HepG2 (cell line): ENCODE results near the gene COX14. TPM values are rescaled to one million over a fixed set of nuclear protein-coding genes. Genes with fewer than 3 reads are reported as not detected.

Experiments used
- HOXA5 ChIP-seq: sonication (generic); formaldehyde crosslinking; IDR thresholded peaks from 2 replicates; pipeline ENCODE4 v1.4.0; 2020; ENCODE audit warnings: missing genetic modification reagents
- JUND ChIP-seq: sonication (generic); formaldehyde crosslinking; IDR thresholded peaks from 2 replicates; pipeline ENCODE4 v1.8.0; 2022; ENCODE audit warnings: mild to moderate bottlenecking, missing genetic modification reagents
- MAFG ChIP-seq: sonication (generic); formaldehyde crosslinking; IDR thresholded peaks from 2 replicates; pipeline ENCODE4 v1.5.1; 2020; ENCODE audit warnings: mild to moderate bottlenecking, missing genetic modification reagents
- NBN ChIP-seq: fragments of 450-650 bp; conservative IDR thresholded peaks from 2 replicates; pipeline ENCODE4 v1.6.1; 2017
- NFKBIZ ChIP-seq: IDR thresholded peaks from 2 replicates; pipeline ENCODE4 v1.6.1; 2018; ENCODE audit warnings: missing genetic modification reagents, missing compliant biosample characterization
- RBM39 ChIP-seq: fragments of 200-400 bp; formaldehyde crosslinking; IDR thresholded peaks from one replicate; pipeline ENCODE4 v1.6.1; 2018; ENCODE audit warnings: antibody characterized with exemption, mild to moderate bottlenecking, low read depth, low read length; ENCODE audit not compliant: poor library complexity, severe bottlenecking
- RFXAP ChIP-seq: sonication (generic); formaldehyde crosslinking; IDR thresholded peaks from 2 replicates; pipeline ENCODE4 v1.4.0; 2020; ENCODE audit warnings: missing genetic modification reagents, borderline replicate concordance
- RXRA ChIP-seq: sonication (generic); formaldehyde crosslinking; IDR thresholded peaks from 2 replicates; pipeline ENCODE4 v1.5.1; 2020; ENCODE audit warnings: missing genetic modification reagents
- ZNF670 ChIP-seq: sonication (generic); formaldehyde crosslinking; IDR thresholded peaks from 2 replicates; pipeline ENCODE4 v1.8.0; 2022; ENCODE audit warnings: mild to moderate bottlenecking, missing genetic modification reagents, borderline replicate concordance
- ZNF768 ChIP-seq: sonication (generic); formaldehyde crosslinking; IDR thresholded peaks from 2 replicates; pipeline ENCODE4 v1.4.0; 2020; ENCODE audit warnings: missing genetic modification reagents
- ZNF839 ChIP-seq: sonication (generic); formaldehyde crosslinking; IDR thresholded peaks from 2 replicates; pipeline ENCODE4 v1.4.0; 2020; ENCODE audit warnings: missing genetic modification reagents, mild to moderate bottlenecking, borderline replicate concordance
- ZSCAN22 ChIP-seq: sonication (generic); formaldehyde crosslinking; IDR thresholded peaks from 2 replicates; pipeline ENCODE4 v1.4.0; 2020; ENCODE audit warnings: mild to moderate bottlenecking, missing genetic modification reagents
- ZSCAN9 ChIP-seq: IDR thresholded peaks from 2 replicates; pipeline ENCODE4 v1.6.1; 2016; ENCODE audit warnings: borderline replicate concordance
- polyA plus RNA-seq, 8 experiments: library from polyadenylated mRNA; depleted of rRNA in 3 of 8; stranded (reverse) in 7 of 8; unstranded in 1 of 8; fragments of >200 nt; fragmentation: Illumina TruSeq in 4 of 8; extraction: Trizol in 4 of 8; gene quantifications; 2 replicates each; pipeline versions ENCODE4 v1.2.1 to v1.2.3, GENCODE V29; 2011 to 2016; ENCODE audit warnings: low read depth in 4 of 8, missing spikeins in 1 of 8, mixed read lengths in 1 of 8; ENCODE audit not compliant: insufficient read depth in 1 of 8
- total RNA-seq, 5 experiments: library from RNA; depleted of rRNA; stranded (reverse); fragments of >200 nt; fragmentation: Illumina TruSeq; extraction: Trizol; gene quantifications; 2 replicates each; pipeline ENCODE4 v1.2.3, GENCODE V29; 2016; ENCODE audit warnings: low read depth in 1 of 5
- TF ChIP-seq, protein P1 (sequence below): sonication (generic); formaldehyde crosslinking; conservative IDR thresholded peaks from 2 replicates; pipeline ENCODE4 v1.8.0; 2022; ENCODE audit warnings: low read depth, missing genetic modification reagents
- TF ChIP-seq, protein P2 (sequence below): sonication (generic); formaldehyde crosslinking; IDR thresholded peaks from 2 replicates; pipeline ENCODE4 v1.8.1; 2023; ENCODE audit warnings: missing genetic modification reagents, inconsistent platforms, borderline replicate concordance
- TF ChIP-seq, protein P3 (sequence below): sonication (generic); formaldehyde crosslinking; IDR thresholded peaks from 2 replicates; pipeline ENCODE4 v1.4.0; 2020; ENCODE audit warnings: missing genetic modification reagents
- TF ChIP-seq, protein P4 (sequence below): sonication (generic); formaldehyde crosslinking; IDR thresholded peaks from 2 replicates; pipeline ENCODE4 v1.4.0; 2020; ENCODE audit warnings: missing genetic modification reagents, borderline replicate concordance
- TF ChIP-seq, protein P5 (sequence below): sonication (generic); formaldehyde crosslinking; IDR thresholded peaks from 2 replicates; pipeline ENCODE4 v1.4.0; 2020; ENCODE audit warnings: missing genetic modification reagents

The COX14 gene
- total and polyA plus RNA-seq, 2 of the 13 experiments (the other 11 are each of a cell fraction or from before 2014, with no cell fraction given) = 53.0 to 71.6 TPM

DNA sequence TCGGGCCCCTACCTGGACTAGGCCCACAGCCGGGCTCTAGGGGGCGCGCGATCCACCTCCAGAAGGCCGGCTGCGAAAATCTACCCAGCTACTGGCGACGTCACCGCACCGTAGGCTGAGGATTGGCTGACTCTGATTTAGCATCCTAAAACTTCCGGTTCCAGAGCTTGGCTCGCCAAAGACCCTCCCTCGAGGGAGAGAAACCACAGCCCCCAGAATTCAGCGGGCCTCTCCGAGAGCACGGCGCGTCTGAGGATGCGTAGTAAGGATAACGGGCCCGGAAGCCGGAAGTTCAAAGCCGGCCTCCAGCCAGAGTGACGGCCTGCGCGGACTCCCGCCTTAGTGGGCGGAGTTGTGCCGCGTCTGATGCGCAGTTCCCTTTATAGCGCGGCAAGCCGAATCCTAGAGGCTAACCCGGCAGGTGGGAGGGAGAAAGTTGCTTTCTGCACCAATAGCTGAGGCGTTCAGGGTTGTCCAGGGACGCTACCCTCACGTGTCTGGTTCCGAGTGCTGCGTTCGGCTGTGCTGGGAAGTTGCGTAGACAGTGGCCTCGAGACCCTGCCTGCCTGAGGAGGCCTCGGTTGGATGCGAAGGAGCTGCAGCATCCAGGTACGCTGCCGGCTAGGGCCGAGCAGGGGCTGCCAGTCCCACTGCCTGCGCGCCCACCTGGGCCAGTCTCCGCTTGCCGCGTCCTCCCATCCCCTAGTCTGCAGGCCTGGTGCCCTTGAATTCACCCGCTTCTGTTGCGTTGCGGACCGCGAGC, at the start of gene COX14 (continued):
- TF ChIP-seq, protein P1, sequence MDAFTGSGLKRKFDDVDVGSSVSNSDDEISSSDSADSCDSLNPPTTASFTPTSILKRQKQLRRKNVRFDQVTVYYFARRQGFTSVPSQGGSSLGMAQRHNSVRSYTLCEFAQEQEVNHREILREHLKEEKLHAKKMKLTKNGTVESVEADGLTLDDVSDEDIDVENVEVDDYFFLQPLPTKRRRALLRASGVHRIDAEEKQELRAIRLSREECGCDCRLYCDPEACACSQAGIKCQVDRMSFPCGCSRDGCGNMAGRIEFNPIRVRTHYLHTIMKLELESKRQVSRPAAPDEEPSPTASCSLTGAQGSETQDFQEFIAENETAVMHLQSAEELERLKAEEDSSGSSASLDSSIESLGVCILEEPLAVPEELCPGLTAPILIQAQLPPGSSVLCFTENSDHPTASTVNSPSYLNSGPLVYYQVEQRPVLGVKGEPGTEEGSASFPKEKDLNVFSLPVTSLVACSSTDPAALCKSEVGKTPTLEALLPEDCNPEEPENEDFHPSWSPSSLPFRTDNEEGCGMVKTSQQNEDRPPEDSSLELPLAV (CRISPR knock-in tag) = no peak
- TF ChIP-seq ZSCAN22 (CRISPR knock-in tag) = no peak
- TF ChIP-seq ZSCAN9 (CRISPR knock-in tag) = peak; percentile 26; the same call in 1 of the 2 replicates
- TF ChIP-seq, protein P2, sequence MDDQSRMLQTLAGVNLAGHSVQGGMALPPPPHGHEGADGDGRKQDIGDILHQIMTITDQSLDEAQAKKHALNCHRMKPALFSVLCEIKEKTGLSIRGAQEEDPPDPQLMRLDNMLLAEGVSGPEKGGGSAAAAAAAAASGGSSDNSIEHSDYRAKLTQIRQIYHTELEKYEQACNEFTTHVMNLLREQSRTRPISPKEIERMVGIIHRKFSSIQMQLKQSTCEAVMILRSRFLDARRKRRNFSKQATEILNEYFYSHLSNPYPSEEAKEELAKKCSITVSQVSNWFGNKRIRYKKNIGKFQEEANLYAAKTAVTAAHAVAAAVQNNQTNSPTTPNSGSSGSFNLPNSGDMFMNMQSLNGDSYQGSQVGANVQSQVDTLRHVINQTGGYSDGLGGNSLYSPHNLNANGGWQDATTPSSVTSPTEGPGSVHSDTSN = no peak
- TF ChIP-seq ZNF768 = peak; percentile 55; the same call in 1 of the 2 replicates
- TF ChIP-seq, protein P3, sequence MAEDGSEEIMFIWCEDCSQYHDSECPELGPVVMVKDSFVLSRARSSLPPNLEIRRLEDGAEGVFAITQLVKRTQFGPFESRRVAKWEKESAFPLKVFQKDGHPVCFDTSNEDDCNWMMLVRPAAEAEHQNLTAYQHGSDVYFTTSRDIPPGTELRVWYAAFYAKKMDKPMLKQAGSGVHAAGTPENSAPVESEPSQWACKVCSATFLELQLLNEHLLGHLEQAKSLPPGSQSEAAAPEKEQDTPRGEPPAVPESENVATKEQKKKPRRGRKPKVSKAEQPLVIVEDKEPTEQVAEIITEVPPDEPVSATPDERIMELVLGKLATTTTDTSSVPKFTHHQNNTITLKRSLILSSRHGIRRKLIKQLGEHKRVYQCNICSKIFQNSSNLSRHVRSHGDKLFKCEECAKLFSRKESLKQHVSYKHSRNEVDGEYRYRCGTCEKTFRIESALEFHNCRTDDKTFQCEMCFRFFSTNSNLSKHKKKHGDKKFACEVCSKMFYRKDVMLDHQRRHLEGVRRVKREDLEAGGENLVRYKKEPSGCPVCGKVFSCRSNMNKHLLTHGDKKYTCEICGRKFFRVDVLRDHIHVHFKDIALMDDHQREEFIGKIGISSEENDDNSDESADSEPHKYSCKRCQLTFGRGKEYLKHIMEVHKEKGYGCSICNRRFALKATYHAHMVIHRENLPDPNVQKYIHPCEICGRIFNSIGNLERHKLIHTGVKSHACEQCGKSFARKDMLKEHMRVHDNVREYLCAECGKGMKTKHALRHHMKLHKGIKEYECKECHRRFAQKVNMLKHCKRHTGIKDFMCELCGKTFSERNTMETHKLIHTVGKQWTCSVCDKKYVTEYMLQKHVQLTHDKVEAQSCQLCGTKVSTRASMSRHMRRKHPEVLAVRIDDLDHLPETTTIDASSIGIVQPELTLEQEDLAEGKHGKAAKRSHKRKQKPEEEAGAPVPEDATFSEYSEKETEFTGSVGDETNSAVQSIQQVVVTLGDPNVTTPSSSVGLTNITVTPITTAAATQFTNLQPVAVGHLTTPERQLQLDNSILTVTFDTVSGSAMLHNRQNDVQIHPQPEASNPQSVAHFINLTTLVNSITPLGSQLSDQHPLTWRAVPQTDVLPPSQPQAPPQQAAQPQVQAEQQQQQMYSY (CRISPR knock-in tag) = no peak
- peak; percentile 100 for TF ChIP-seq RFXAP (CRISPR knock-in tag)
- TF ChIP-seq NFKBIZ (CRISPR knock-in tag) = no peak
- no peak for TF ChIP-seq ZNF670
- TF ChIP-seq NBN = no peak
- TF ChIP-seq MAFG (CRISPR knock-in tag) = no peak
- TF ChIP-seq, protein P4, sequence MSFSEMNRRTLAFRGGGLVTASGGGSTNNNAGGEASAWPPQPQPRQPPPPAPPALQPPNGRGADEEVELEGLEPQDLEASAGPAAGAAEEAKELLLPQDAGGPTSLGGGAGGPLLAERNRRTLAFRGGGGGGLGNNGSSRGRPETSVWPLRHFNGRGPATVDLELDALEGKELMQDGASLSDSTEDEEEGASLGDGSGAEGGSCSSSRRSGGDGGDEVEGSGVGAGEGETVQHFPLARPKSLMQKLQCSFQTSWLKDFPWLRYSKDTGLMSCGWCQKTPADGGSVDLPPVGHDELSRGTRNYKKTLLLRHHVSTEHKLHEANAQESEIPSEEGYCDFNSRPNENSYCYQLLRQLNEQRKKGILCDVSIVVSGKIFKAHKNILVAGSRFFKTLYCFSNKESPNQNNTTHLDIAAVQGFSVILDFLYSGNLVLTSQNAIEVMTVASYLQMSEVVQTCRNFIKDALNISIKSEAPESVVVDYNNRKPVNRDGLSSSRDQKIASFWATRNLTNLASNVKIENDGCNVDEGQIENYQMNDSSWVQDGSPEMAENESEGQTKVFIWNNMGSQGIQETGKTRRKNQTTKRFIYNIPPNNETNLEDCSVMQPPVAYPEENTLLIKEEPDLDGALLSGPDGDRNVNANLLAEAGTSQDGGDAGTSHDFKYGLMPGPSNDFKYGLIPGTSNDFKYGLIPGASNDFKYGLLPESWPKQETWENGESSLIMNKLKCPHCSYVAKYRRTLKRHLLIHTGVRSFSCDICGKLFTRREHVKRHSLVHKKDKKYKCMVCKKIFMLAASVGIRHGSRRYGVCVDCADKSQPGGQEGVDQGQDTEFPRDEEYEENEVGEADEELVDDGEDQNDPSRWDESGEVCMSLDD = no peak
- peak; percentile 85 for TF ChIP-seq RXRA (CRISPR knock-in tag)
- TF ChIP-seq, protein P5, sequence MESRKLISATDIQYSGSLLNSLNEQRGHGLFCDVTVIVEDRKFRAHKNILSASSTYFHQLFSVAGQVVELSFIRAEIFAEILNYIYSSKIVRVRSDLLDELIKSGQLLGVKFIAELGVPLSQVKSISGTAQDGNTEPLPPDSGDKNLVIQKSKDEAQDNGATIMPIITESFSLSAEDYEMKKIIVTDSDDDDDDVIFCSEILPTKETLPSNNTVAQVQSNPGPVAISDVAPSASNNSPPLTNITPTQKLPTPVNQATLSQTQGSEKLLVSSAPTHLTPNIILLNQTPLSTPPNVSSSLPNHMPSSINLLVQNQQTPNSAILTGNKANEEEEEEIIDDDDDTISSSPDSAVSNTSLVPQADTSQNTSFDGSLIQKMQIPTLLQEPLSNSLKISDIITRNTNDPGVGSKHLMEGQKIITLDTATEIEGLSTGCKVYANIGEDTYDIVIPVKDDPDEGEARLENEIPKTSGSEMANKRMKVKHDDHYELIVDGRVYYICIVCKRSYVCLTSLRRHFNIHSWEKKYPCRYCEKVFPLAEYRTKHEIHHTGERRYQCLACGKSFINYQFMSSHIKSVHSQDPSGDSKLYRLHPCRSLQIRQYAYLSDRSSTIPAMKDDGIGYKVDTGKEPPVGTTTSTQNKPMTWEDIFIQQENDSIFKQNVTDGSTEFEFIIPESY (CRISPR knock-in tag) = no peak
- peak; percentile 98 for TF ChIP-seq ZNF839 (CRISPR knock-in tag)
- TF ChIP-seq JUND (CRISPR knock-in tag) = no peak
- TF ChIP-seq HOXA5 (CRISPR knock-in tag) = no peak
- peak; percentile 60 for TF ChIP-seq RBM39
